ENCODE measurements around the gene SNX24. TPM values are rescaled to one million over a fixed set of nuclear protein-coding genes. Genes with fewer than 3 reads are reported as not detected.

Gene SNX24
- total RNA-seq, 1 donor: 29.8 TPM

DNA sequence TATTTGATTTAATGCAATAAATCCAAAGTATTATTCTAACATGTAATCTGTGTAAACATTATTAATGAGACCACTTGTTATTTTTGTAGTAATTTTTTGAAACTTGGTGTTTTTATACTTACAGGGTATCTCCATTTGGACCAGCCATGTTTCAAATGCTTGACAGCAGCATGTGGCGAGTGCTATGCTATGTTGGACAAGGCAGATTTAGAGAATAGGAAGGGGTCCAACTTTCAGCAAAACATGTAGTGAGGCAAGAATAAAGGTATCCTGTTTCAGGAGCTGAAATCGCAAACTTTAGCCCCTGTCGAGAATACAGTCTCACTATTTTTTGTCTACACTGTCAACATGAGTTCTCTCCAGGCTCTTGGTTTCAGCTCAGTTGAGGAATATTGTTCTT, 33.7 kb downstream of the SNX24 start:
- DNase-seq (ENCODE audit: low read depth): no peak
- no peak overlapping the region for H3K4me3 ChIP-seq (ENCODE audit: low read depth, low read length)
- TF ChIP-seq, protein P1, sequence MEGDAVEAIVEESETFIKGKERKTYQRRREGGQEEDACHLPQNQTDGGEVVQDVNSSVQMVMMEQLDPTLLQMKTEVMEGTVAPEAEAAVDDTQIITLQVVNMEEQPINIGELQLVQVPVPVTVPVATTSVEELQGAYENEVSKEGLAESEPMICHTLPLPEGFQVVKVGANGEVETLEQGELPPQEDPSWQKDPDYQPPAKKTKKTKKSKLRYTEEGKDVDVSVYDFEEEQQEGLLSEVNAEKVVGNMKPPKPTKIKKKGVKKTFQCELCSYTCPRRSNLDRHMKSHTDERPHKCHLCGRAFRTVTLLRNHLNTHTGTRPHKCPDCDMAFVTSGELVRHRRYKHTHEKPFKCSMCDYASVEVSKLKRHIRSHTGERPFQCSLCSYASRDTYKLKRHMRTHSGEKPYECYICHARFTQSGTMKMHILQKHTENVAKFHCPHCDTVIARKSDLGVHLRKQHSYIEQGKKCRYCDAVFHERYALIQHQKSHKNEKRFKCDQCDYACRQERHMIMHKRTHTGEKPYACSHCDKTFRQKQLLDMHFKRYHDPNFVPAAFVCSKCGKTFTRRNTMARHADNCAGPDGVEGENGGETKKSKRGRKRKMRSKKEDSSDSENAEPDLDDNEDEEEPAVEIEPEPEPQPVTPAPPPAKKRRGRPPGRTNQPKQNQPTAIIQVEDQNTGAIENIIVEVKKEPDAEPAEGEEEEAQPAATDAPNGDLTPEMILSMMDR (IDR thresholded peaks at IDR 0.05; ENCODE audit: insufficient read depth, low read depth, low read length): no peak

DNA sequence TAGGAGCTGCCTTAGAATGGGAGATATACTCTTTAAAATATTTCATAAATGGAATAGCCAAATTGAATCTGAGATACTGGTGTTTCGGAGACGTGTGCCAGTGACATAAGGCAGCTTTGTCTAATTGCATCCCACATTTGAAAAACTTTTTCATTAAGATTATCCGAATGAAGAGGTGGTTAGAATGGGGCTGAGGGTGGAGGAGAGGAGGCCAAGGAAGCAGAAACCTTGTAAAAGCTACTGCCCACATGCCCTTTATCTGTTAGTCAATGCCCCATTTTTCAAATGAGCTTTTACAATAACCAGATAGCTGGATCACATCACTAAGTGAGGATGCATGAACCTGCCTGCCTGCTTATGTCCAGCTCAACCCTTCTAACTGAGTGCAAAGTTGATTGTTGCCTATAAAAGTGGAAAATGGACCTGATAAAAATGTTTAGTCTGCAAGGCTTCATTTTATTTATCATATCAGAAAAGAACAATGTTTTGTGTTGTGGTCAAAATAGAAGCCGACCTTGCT, 34.8 kb downstream of the SNX24 start:
- TF ChIP-seq, protein P1 (IDR thresholded peaks at IDR 0.05; ENCODE audit: insufficient read depth, low read depth, low read length): no peak
- H3K4me3 ChIP-seq (ENCODE audit: low read depth, low read length): no peak overlapping the region
- DNase-seq (ENCODE audit: low read depth): peak; percentile 16

DNA sequence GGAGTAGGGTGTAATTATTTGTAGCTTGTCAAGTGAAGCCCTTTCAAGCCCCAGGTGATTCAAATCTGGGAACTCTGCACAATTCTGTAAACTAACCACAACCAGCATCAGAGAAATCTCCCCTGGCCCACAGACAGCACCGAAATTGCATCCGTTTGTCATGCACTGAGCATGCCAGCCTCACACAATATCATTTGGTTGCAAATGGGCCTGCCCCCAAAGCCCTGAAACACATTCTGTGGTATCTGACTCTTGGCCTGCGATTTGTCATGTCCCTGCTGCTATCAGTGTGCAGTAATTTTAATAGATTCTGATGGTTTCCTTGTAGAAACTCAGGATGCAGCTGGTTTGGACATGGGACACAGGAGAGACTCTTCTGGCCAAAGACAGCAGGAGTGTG, 35.3 kb downstream of the SNX24 start:
- DNase-seq (ENCODE audit: low read depth): peak; percentile 57
- H3K4me3 ChIP-seq (ENCODE audit: low read depth, low read length): no peak overlapping the region
- TF ChIP-seq, protein P1 (IDR thresholded peaks at IDR 0.05; ENCODE audit: insufficient read depth, low read depth, low read length): no peak

DNA sequence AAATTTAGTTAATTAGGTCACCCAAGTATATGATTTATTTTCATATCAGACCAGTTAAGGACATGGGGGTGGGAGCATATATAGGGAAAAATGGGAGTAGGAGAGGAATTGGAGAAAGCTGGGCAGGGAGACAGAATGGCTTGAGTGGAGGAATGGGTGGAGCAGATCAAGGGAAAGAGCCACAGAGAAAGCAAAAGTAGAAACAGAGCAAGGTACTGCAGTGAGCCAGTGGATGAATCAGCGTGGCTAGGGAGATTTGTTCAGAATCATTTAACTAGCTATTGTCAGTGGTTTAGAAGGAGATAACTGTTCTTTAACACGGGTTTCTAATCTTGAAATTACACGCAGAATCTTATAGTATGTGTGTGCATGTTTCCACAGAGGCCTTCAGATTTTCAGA, 37.4 kb downstream of the SNX24 start:
- TF ChIP-seq, protein P1 (IDR thresholded peaks at IDR 0.05; ENCODE audit: insufficient read depth, low read depth, low read length): no peak
- peak; percentile 38 for DNase-seq (ENCODE audit: low read depth)
- H3K4me3 ChIP-seq (ENCODE audit: low read depth, low read length): no peak overlapping the region

DNA sequence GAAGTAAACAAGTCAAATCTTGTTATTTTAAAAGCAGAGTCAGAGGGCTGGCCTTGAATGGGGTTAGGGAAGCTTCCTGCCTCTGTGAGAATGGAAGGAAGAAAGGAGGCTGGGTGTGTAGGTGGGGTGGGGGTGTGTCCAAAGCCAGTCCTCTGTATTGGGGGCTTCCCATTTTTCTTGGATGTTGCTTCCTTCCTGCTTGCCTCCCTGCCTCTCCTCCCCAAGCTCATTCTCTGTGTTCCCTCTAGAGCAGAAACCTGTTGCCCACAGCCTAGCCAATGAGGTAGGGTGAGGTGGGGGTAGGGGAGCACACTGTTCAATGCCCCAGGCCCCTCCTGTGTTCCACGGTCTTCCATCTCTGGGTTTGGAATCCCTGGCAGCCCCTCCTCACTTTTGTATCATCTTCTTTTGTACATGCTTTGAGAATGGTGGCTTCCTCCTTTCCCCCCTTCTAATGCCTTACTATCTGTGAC, 39.7 kb downstream of the SNX24 start:
- no peak overlapping the region for H3K4me3 ChIP-seq (ENCODE audit: low read depth, low read length)
- no peak for DNase-seq (ENCODE audit: low read depth)
- TF ChIP-seq, protein P1 (IDR thresholded peaks at IDR 0.05; ENCODE audit: insufficient read depth, low read depth, low read length): no peak

DNA sequence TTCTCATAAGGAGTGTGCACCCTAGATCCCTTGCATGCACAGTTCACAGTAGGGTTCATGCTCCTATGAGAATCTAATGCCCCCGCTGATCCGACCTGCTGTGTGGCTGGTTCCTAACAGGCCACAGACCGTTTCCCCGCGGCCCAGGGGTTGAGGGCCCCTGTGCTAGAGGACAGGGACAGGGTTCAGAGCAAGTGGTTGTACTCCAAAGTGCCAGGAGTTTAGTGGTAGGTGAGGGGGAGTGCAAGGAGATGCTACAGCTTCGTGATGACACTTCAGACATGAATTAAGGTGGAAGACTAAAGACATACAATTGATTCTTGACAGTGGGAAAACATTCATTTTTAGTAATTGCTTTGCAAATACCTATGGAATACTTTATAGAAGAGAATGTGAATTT, 40.5 kb downstream of the SNX24 start:
- TF ChIP-seq, protein P1 (IDR thresholded peaks at IDR 0.05; ENCODE audit: insufficient read depth, low read depth, low read length): no peak
- no peak overlapping the region for H3K4me3 ChIP-seq (ENCODE audit: low read depth, low read length)
- DNase-seq (ENCODE audit: low read depth): no peak

DNA sequence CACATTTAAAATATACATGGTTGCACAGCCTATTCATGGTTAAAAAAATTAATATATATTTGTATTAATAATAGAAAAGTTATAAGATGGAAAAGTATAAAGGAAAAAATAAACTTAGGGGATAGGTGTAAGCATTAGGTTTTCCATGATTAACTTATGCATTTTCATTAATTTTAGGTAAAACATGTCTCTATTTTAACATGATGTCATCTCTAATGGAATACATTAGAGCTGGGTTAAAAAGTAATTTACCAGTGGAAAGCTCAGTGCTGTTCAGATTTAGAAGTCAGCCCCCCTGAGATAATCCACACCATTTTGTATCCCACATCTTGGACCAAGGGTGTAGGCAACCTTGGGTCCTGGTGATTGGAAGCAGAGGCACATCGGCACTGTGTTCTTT, 49.7 kb downstream of the SNX24 start:
- TF ChIP-seq, protein P1 (IDR thresholded peaks at IDR 0.05; ENCODE audit: insufficient read depth, low read depth, low read length): no peak
- DNase-seq (ENCODE audit: low read depth): no peak
- H3K4me3 ChIP-seq (ENCODE audit: low read depth, low read length): no peak overlapping the region

All from fibroblast of villous mesenchyme (primary cell).